Measurements from ENCODE around the gene CAMK1D.

- TF ChIP-seq CTCF (IDR thresholded peaks at IDR 0.05) (peak; percentile 68 to 85 (median 82)), POLR2AphosphoS5 (IDR thresholded peaks at IDR 0.05) (peak; percentile 34), POLR2A (IDR thresholded peaks at IDR 0.05) (no peak)
Measured at GRCh38 chr10:12710594-12711349, 361.4 kb downstream of the CAMK1D start.
